Cardiac muscle cell (in vitro differentiated cells and primary cell): ENCODE results near the gene ZNF76. TPM values are rescaled to one million over a fixed set of nuclear protein-coding genes. Genes with fewer than 3 reads are reported as not detected.

Experiments
- DNase-seq, 2 donors: peaks; one replicate each; pipeline versions ENCODE4 v3.0.0 to v3.0.0-alpha.2; 2010 to 2017; ENCODE audit warnings: low read depth in 1 of 2, low spot score in 1 of 2
- H3K27ac ChIP-seq: fragments of 200-600 bp; sonication (generic); 2 replicates; pipeline ENCODE4 v1.5.1; 2016
- H3K27me3 ChIP-seq: fragments of 200-600 bp; sonication (generic); 2 replicates; pipeline ENCODE4 v1.6.0; 2016; ENCODE audit warnings: control low read depth
- H3K36me3 ChIP-seq: fragments of 200-600 bp; sonication (generic); 2 replicates; pipeline ENCODE4 v1.5.1; 2016; ENCODE audit warnings: control low read depth
- H3K4me1 ChIP-seq: fragments of 200-600 bp; sonication (generic); 2 replicates; pipeline ENCODE4 v1.8.1; 2017; ENCODE audit warnings: low read depth, mild to moderate bottlenecking, mixed run types
- H3K4me3 ChIP-seq: fragments of 200-600 bp; sonication (generic); 2 replicates; pipeline ENCODE4 v1.5.1; 2016; ENCODE audit warnings: mild to moderate bottlenecking
- H3K9me3 ChIP-seq: fragments of 200-600 bp; sonication (generic); 2 replicates; pipeline ENCODE4 v1.5.1; 2017; ENCODE audit warnings: low read depth, mild to moderate bottlenecking, control low read depth
- polyA plus RNA-seq: library from polyadenylated mRNA; unstranded; fragments of >200 nt; fragmentation: Nextera tagmentation; extraction: Ambion mirVana; gene quantifications from 2 replicates; pipeline ENCODE4 v1.2.1, GENCODE V29; 2016
- total RNA-seq: library from RNA; depleted of rRNA; stranded (reverse); fragments of >200 nt; gene quantifications from 2 replicates; pipeline ENCODE4 v1.2.3, GENCODE V29; 2016
- TF ChIP-seq, protein P1 (sequence below): IDR thresholded peaks from 2 replicates; pipeline ENCODE4 v1.5.1; 2012; ENCODE audit warnings: low read depth, mild to moderate bottlenecking, low read length

The ZNF76 gene
- total and polyA plus RNA-seq, 2 experiments from 2014 or later, result 46.2 to 59.6 TPM

DNA sequence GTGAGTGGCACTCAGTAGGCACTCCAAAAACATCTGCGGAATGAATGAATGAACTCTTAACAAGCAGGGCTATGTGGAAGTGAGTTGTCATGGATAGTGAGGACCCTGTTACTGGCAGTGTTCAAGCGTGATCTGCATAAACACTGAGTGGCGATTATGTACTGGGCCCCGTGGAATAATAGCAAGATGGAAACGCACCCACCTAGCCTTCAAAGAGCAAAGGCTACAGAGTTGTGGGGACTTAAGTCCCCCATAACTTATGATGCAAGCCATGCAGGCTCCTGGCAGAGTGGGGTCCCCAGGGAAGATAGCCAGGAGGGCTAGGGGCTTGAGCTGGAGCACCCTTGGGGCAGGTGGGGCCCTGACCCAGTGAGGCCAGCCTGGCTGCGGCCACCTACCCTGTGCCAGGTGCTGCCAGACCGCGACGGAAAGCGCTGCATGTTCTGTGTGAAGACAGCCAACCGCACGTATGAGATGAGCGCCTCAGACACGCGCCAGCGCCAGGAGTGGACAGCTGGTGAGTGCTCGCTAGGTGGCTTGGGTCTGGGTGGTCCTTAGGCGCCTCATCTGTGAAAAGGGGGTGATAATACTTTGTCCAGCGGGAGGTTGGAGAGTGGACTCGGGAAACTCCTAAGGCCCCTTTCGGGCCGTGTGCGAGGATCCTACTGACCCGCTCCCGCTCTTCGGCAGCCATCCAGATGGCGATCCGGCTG is 58.1 kb downstream of the ZNF76 start:
- peak overlapping the region; percentile 55 for H3K4me3 ChIP-seq
- H3K27me3 ChIP-seq, result peaks cover 19% of the 10 kb centered on the region
- TF ChIP-seq, protein P1, sequence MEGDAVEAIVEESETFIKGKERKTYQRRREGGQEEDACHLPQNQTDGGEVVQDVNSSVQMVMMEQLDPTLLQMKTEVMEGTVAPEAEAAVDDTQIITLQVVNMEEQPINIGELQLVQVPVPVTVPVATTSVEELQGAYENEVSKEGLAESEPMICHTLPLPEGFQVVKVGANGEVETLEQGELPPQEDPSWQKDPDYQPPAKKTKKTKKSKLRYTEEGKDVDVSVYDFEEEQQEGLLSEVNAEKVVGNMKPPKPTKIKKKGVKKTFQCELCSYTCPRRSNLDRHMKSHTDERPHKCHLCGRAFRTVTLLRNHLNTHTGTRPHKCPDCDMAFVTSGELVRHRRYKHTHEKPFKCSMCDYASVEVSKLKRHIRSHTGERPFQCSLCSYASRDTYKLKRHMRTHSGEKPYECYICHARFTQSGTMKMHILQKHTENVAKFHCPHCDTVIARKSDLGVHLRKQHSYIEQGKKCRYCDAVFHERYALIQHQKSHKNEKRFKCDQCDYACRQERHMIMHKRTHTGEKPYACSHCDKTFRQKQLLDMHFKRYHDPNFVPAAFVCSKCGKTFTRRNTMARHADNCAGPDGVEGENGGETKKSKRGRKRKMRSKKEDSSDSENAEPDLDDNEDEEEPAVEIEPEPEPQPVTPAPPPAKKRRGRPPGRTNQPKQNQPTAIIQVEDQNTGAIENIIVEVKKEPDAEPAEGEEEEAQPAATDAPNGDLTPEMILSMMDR, result no peak
- DNase-seq, result no peak
- no peaks in the 10 kb centered on the region for H3K36me3 ChIP-seq
- H3K27ac ChIP-seq, result no peak overlapping the region
- H3K4me1 ChIP-seq, result no peaks in the 10 kb centered on the region
- no peaks in the 10 kb centered on the region for H3K9me3 ChIP-seq

DNA sequence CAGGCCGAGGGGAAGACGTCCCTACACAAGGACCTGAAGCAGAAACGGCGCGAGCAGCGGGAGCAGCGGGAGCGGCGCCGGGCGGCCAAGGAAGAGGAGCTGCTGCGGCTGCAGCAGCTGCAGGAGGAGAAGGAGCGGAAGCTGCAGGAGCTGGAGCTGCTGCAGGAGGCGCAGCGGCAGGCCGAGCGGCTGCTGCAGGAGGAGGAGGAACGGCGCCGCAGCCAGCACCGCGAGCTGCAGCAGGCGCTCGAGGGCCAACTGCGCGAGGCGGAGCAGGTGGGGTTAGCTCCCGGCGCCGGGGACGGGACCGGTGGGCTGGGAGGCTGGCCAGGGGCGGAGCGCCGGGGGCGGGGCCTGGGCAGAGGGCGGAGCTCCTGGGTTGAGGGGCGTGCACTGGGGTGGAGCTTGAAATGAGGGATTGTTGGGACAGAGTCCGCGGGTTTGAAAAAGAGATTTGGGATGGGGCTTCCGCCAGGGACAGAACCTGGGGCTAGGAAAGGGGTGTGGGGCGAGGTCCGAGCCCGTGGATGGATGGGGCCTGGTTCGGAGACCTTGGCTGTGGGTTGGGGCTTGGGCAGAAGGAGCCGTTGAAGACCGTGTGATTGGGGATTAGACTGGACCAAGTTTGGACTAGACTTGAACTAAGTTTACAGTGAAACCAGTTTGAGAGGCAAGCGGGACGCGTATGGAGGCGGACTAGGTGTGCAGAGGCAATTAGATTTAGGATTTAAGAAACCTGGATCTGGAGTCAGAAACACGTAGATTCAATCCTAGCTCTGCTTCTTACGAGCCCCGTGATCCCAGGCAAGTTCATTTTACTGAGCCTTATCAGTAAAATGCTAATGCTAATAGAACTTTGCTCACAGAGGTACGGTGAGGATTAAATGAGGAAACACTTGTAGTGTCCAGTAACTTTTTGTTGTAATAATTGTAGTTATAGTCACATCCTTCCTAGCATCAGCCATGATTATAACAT is 58.9 kb downstream of the ZNF76 start:
- H3K4me1 ChIP-seq, result no peaks in the 10 kb centered on the region
- no peak overlapping the region for H3K27ac ChIP-seq
- no peaks in the 10 kb centered on the region for H3K36me3 ChIP-seq
- peaks cover 19% of the 10 kb centered on the region for H3K27me3 ChIP-seq
- no peaks in the 10 kb centered on the region for H3K9me3 ChIP-seq
- H3K4me3 ChIP-seq, result peak overlapping the region; percentile 55
- DNase-seq, result peak; percentile 84 to 93
- TF ChIP-seq, protein P1, result no peak

DNA sequence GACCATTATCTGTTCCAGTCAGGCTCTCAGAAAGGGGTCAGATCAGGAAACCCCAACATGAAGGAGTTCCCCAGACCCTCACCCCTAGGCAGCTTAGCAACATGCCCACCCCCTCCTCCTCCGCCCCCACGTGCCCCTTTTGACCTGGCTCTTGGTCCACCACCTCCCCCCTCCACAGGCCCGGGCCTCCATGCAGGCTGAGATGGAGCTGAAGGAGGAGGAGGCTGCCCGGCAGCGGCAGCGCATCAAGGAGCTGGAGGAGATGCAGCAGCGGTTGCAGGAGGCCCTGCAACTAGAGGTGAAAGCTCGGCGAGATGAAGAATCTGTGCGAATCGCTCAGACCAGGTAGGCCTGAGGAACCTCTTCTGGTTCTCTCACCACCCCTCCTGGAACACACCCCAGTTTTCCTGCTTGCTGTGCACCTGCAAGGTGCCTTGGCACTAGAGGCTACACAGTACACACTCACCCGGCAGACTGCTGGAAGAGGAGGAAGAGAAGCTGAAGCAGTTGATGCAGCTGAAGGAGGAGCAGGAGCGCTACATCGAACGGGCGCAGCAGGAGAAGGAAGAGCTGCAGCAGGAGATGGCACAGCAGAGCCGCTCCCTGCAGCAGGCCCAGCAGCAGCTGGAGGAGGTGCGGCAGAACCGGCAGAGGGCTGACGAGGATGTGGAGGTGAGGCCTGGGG is 60.0 kb downstream of the ZNF76 start:
- Histone ChIP-seq H3K27me3 (peaks cover 19% of the 10 kb centered on the region), H3K27ac (no peak overlapping the region), H3K36me3 (no peaks in the 10 kb centered on the region), H3K4me1 (no peaks in the 10 kb centered on the region), H3K4me3 (no peak overlapping the region), H3K9me3 (no peaks in the 10 kb centered on the region)
- TF ChIP-seq, protein P1, result no peak
- DNase-seq, result no peak

DNA sequence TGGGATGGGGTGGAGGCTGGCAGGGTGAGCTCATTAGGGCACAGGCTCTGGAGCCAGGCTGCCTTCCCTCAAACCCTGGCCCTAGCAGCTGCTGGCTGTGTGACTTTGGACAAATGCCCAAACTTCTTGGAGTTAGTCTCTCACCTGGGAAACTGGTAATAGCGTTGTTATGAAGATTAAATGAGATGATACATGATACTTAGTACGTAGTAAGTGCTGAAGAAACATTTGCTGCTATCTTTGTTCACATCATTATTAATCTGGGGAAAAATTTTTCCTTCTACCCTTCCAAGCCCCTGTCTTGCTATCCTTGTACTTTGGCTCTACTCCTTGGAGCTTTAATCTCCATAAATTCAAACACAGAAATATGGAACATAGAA is 60.5 kb downstream of the ZNF76 start:
- no peak overlapping the region for H3K4me3 ChIP-seq
- H3K36me3 ChIP-seq, result no peaks in the 10 kb centered on the region
- H3K9me3 ChIP-seq, result no peaks in the 10 kb centered on the region
- peaks cover 17% of the 10 kb centered on the region for H3K27me3 ChIP-seq
- TF ChIP-seq, protein P1, result no peak
- H3K27ac ChIP-seq, result no peak overlapping the region
- no peaks in the 10 kb centered on the region for H3K4me1 ChIP-seq
- DNase-seq, result no peak

DNA sequence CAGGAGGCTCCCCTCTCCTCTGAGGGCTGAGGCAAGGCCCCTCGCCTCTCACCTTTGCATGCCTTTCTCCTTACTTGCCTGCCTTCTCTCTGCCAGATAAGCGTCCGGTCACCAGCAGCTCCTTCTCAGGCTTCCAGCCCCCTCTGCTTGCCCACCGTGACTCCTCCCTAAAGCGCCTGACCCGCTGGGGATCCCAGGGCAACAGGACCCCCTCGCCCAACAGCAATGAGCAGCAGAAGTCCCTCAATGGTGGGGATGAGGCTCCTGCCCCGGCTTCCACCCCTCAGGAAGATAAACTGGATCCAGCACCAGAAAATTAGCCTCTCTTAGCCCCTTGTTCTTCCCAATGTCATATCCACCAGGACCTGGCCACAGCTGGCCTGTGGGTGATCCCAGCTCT is 61.6 kb downstream of the ZNF76 start:
- H3K4me3 ChIP-seq, result no peak overlapping the region
- H3K36me3 ChIP-seq, result no peaks in the 10 kb centered on the region
- H3K27me3 ChIP-seq, result peaks cover 14% of the 10 kb centered on the region
- DNase-seq, result no peak
- TF ChIP-seq, protein P1, result no peak
- no peak overlapping the region for H3K27ac ChIP-seq
- H3K4me1 ChIP-seq, result no peaks in the 10 kb centered on the region
- no peaks in the 10 kb centered on the region for H3K9me3 ChIP-seq
